Islet of Langerhans (tissue), 1 donor: ENCODE data around the gene AKT2.
"Not testable (repeated sequence)": the region's sequence is repeated elsewhere in the genome, so short reads cannot be mapped to it uniquely, and the experiment has no call there.

Source experiments
- FAIRE-seq: peaks from one replicate; lab custom pipeline; 2011; peaks lifted over from hg19 to GRCh38; lab: Jason Lieb, UNC

The AKT2 gene

GRCh38 chr19:40284501-40285352 lies at the start of gene AKT2:
AKT2 (minus strand) TSS chr19:40285345; CDS start chr19:40265267, 20,078 bp downstream.
- no peak for FAIRE-seq

GRCh38 chr19:40333083-40333482 lies 47.9 kb upstream of the AKT2 start:
- not testable (repeated sequence) for FAIRE-seq

- FAIRE-seq: no peak
Observed at GRCh38 chr19:40332669-40333068, 47.5 kb upstream of the AKT2 start.

GRCh38 chr19:40331052-40331451 lies 45.9 kb upstream of the AKT2 start:
- no peak for FAIRE-seq

- FAIRE-seq: no peak
Observed at GRCh38 chr19:40326201-40326600, 41.1 kb upstream of the AKT2 start.

GRCh38 chr19:40323705-40324104 lies 38.6 kb upstream of the AKT2 start:
- FAIRE-seq: no peak

- no peak for FAIRE-seq
Observed at GRCh38 chr19:40322951-40323615, 37.9 kb upstream of the AKT2 start.

- FAIRE-seq: no peak
Observed at GRCh38 chr19:40322271-40322610, 37.1 kb upstream of the AKT2 start.

GRCh38 chr19:40321566-40322270 lies 36.6 kb upstream of the AKT2 start:
- FAIRE-seq: no peak

GRCh38 chr19:40321076-40321475 lies 35.9 kb upstream of the AKT2 start:
- FAIRE-seq: no peak

- no peak for FAIRE-seq
Observed at GRCh38 chr19:40320558-40320935, 35.4 kb upstream of the AKT2 start.

- FAIRE-seq: no peak
Observed at GRCh38 chr19:40317338-40317737, 32.2 kb upstream of the AKT2 start.

GRCh38 chr19:40315812-40316470 lies 30.8 kb upstream of the AKT2 start:
- FAIRE-seq: no peak

- no peak for FAIRE-seq
Observed at GRCh38 chr19:40314656-40315055, 29.5 kb upstream of the AKT2 start.

GRCh38 chr19:40313229-40313983 lies 28.3 kb upstream of the AKT2 start:
- FAIRE-seq: no peak

GRCh38 chr19:40312533-40312932 lies 27.4 kb upstream of the AKT2 start:
- FAIRE-seq: no peak

GRCh38 chr19:40309666-40310065 lies 24.5 kb upstream of the AKT2 start:
- FAIRE-seq: no peak

GRCh38 chr19:40305403-40305802 lies 20.3 kb upstream of the AKT2 start:
- FAIRE-seq: peak; percentile 95

GRCh38 chr19:40304306-40304705 lies 19.2 kb upstream of the AKT2 start:
- FAIRE-seq: no peak

- FAIRE-seq: no peak
Observed at GRCh38 chr19:40303765-40304164, 18.6 kb upstream of the AKT2 start.

GRCh38 chr19:40302224-40303011 lies 17.3 kb upstream of the AKT2 start:
- FAIRE-seq: no peak
